ENCODE results near the gene ANKS1B. TPM values are rescaled to one million over a fixed set of nuclear protein-coding genes. Genes with fewer than 3 reads are reported as not detected.
"Not testable (repeated sequence)": the region's sequence is repeated elsewhere in the genome, so short reads cannot be mapped to it uniquely, and the experiment has no call there.

ANKS1B gene
- total RNA-seq, 4 donors from 2014 or later, result 4.9 to 15.4 (median 9.4) TPM

DNA sequence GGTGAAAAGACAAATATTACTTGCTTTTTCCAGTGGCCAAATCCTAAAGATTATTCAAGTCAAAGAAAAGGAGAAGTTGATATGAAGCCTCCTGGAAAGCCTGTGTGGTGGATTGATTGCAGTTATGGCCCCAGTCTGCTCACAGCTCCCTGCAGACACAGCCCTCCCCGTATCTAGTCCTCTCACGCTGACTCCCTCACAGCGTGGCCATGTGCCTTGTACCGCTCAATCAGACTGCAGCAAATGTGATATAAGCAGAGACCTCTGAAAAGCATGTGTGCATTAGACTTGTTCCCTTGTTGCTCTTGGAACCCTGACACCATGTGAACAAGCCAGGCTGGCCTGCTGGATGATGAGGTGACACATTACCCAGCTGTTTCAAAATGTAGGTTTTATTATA is 735.2 kb downstream of the ANKS1B start:
- Histone ChIP-seq H3K4me1 (no peaks in the 10 kb centered on the region), H3K9me3 (no peaks in the 10 kb centered on the region), H3K36me3 (no peaks in the 10 kb centered on the region), H3K27ac (no peak overlapping the region), H3K27me3 (no peaks in the 10 kb centered on the region), H3K4me3 (no peak overlapping the region)
- no peak for DNase-seq (ENCODE audit: low spot score in 2 of 2)
- TF ChIP-seq POLR2AphosphoS5 (IDR thresholded peaks at IDR 0.05) (no peak), POLR2A (IDR thresholded peaks at IDR 0.05) (no peak), EP300 (IDR thresholded peaks at IDR 0.05) (no peak)
- TF ChIP-seq, protein P1, sequence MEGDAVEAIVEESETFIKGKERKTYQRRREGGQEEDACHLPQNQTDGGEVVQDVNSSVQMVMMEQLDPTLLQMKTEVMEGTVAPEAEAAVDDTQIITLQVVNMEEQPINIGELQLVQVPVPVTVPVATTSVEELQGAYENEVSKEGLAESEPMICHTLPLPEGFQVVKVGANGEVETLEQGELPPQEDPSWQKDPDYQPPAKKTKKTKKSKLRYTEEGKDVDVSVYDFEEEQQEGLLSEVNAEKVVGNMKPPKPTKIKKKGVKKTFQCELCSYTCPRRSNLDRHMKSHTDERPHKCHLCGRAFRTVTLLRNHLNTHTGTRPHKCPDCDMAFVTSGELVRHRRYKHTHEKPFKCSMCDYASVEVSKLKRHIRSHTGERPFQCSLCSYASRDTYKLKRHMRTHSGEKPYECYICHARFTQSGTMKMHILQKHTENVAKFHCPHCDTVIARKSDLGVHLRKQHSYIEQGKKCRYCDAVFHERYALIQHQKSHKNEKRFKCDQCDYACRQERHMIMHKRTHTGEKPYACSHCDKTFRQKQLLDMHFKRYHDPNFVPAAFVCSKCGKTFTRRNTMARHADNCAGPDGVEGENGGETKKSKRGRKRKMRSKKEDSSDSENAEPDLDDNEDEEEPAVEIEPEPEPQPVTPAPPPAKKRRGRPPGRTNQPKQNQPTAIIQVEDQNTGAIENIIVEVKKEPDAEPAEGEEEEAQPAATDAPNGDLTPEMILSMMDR (IDR thresholded peaks at IDR 0.05), result no peak
- WGBS, result 41% methylated on average over 4 of the region's 4 CpGs

DNA sequence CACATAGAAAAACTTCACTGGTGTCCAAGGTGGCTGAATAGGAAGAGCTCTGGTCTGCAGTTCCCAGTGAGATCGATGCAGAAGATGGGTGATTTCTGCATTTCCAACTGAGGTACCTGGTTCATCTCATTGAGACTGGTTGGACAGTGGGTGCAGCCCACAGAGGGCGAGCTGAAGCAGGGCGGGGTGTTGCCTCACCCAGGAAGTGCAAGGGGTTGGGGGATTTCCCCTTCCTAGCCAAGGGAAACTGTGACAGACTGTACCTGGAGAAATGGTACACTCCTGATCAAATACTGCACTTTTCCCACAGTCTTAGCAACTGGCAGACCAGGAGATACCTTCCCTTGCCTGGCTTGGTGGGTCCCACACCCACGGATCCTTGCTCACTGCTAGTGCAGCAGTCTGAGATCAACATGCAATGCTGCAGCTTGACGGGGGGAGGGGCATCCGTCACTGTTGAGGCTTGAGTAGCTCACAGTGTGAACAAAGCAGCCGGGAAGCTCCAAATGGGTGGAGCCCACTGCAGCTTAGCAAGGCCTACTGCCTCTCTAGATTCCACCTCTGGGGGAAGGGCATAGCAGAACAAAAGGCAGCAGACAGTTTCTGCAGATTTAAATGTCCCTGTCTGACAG is 746.7 kb downstream of the ANKS1B start:
- H3K4me3 ChIP-seq; H3K9me3 ChIP-seq; DNase-seq (ENCODE audit: low spot score in 2 of 2); H3K27ac ChIP-seq; H3K36me3 ChIP-seq; H3K27me3 ChIP-seq; H3K4me1 ChIP-seq: not testable (repeated sequence)
- WGBS, result 52% methylated on average over 3 of the region's 7 CpGs

DNA sequence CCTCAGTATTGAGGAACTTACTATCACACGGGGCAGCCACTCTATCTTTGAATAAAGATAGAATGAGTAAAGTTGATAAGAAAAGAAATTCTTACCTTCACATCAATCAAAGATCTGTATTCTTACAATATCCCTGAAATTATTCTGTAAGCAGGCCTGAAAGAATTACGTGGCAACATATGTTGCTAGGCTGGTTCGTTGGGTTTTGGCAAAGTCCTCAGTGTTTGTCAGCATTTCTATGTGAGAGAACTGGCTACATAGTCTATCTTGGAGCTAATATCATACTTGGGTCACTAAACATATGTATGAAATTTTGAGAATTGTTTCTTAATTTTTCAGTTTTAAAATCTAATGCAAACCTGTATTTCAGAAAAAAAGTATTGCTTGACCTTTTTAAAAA is 749.4 kb downstream of the ANKS1B start:
- DNase-seq (ENCODE audit: low spot score in 2 of 2), result no peak
- H3K27ac ChIP-seq, result no peak overlapping the region
- no peaks in the 10 kb centered on the region for H3K4me1 ChIP-seq
- no peaks in the 10 kb centered on the region for H3K27me3 ChIP-seq
- H3K9me3 ChIP-seq, result no peaks in the 10 kb centered on the region
- no peaks in the 10 kb centered on the region for H3K36me3 ChIP-seq
- TF ChIP-seq, protein P1 (IDR thresholded peaks at IDR 0.05), result no peak
- TF ChIP-seq EP300 (IDR thresholded peaks at IDR 0.05) (no peak), POLR2AphosphoS5 (IDR thresholded peaks at IDR 0.05) (no peak), POLR2A (IDR thresholded peaks at IDR 0.05) (no peak)
- 28% methylated on average over 3 of the region's 3 CpGs for WGBS
- no peak overlapping the region for H3K4me3 ChIP-seq

DNA sequence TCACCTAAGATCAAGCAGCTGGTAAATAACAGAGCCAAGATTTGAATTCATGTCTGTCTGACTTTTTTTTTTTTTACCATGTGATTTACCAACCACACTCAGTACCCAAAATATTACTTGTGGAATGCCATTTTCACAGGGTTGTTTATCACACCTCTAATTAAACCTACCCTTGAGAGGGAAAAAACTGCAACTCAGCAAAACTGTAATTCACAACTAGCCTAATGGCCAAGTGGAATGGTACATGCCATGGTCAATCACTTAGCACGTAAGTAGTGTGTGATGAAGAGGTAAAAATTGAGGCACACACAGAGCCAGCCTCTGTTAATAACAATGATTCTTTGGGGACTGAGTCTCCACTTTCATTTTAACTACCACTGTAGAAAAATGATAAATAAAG is 750.0 kb downstream of the ANKS1B start:
- WGBS, result 96% methylated on average over 1 of the region's 1 CpG
- TF ChIP-seq EP300 (IDR thresholded peaks at IDR 0.05), result no peak
- TF ChIP-seq POLR2AphosphoS5 (IDR thresholded peaks at IDR 0.05), result no peak
- TF ChIP-seq POLR2A (IDR thresholded peaks at IDR 0.05), result no peak
- TF ChIP-seq, protein P1 (IDR thresholded peaks at IDR 0.05), result no peak

DNA sequence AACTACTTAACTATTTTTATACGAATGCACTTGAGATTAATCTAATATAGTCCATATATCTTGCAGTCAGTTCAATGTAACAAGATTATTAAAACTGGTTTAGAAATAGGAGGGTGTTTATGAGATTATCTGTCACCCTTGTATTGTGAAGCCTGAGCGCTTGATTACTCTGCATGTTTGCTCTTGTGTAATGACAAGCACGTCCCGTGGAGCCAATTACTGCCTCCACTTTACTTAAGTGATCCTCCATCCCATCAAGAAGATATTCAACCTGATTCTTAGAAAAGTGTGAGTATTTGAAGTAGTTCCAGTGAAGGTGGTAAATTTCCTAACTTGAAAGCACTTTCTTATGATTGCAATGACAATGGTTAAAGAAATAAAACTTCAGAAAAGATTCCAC is 752.4 kb downstream of the ANKS1B start:
- Histone ChIP-seq H3K9me3 (no peaks in the 10 kb centered on the region), H3K4me1 (no peaks in the 10 kb centered on the region), H3K4me3 (no peak overlapping the region), H3K36me3 (no peaks in the 10 kb centered on the region), H3K27ac (no peak overlapping the region), H3K27me3 (no peaks in the 10 kb centered on the region)
- DNase-seq (ENCODE audit: low spot score in 2 of 2), result no peak
- TF ChIP-seq, protein P1 (IDR thresholded peaks at IDR 0.05), result no peak
- TF ChIP-seq POLR2AphosphoS5 (IDR thresholded peaks at IDR 0.05) (no peak), POLR2A (IDR thresholded peaks at IDR 0.05) (no peak), EP300 (IDR thresholded peaks at IDR 0.05) (no peak)
- WGBS, result 73% methylated on average over 4 of the region's 4 CpGs

More for the DNA sequence above, 750.0 kb downstream of the ANKS1B start:
- H3K4me3 ChIP-seq, result no peak overlapping the region
- no peaks in the 10 kb centered on the region for H3K27me3 ChIP-seq
- no peak for DNase-seq (ENCODE audit: low spot score in 2 of 2)
- H3K9me3 ChIP-seq, result no peaks in the 10 kb centered on the region
- no peaks in the 10 kb centered on the region for H3K4me1 ChIP-seq
- H3K27ac ChIP-seq, result no peak overlapping the region
- no peaks in the 10 kb centered on the region for H3K36me3 ChIP-seq

DNA sequence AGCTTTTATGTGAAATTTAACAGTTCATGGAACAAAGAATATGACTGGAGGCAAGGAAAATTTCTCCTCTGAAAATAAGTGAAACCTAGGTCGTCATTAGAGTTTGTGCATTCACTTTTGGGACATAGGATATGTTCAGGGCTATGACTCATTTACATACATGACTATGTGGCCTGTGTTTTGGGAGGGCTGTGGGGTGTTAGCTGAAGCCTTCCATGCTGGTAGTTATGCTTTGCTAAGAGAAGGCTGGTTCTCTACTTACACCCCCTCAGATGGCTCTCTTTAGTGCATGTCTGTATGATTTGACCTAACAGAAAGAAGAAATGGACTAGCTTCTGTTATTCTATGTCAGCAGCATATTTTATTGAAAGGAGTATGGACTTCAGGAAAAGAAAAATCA is 753.7 kb downstream of the ANKS1B start:
- 47% methylated on average over 1 of the region's 1 CpG for WGBS
- H3K36me3 ChIP-seq, result no peaks in the 10 kb centered on the region

More for the DNA sequence above, 753.7 kb downstream of the ANKS1B start:
- TF ChIP-seq EP300 (IDR thresholded peaks at IDR 0.05), result no peak
- TF ChIP-seq POLR2A (IDR thresholded peaks at IDR 0.05), result no peak
- no peak for TF ChIP-seq POLR2AphosphoS5 (IDR thresholded peaks at IDR 0.05)
- TF ChIP-seq, protein P1 (IDR thresholded peaks at IDR 0.05), result no peak
- Histone ChIP-seq H3K27me3 (no peaks in the 10 kb centered on the region), H3K4me3 (no peak overlapping the region), H3K9me3 (no peaks in the 10 kb centered on the region), H3K4me1 (no peaks in the 10 kb centered on the region), H3K27ac (no peak overlapping the region)
- no peak for DNase-seq (ENCODE audit: low spot score in 2 of 2)

All from suprapubic skin (tissue), 4 donors.